IPS DF 6.9 (cell line): ENCODE results near the gene ADGRL3.
A peak's percentile ranks its signal among the peaks of the same experiment; 100 is the strongest.

Experiments
- DNase-seq: peaks from one replicate; pipeline ENCODE4 v3.0.0-alpha.2; 2013; ENCODE audit warnings: low read depth, low spot score
- H3K27ac ChIP-seq: one replicate; pipeline ENCODE4 v1.5.1; 2013; ENCODE audit warnings: low read length, control low read depth
- H3K27me3 ChIP-seq: 2 replicates; pipeline ENCODE4 v1.6.1; 2013; ENCODE audit warnings: mild to moderate bottlenecking, low read length; ENCODE audit not compliant: control insufficient read depth, insufficient read depth
- H3K36me3 ChIP-seq: 2 replicates; pipeline ENCODE4 v1.6.1; 2013; ENCODE audit warnings: low read length; ENCODE audit not compliant: control insufficient read depth, insufficient read depth
- H3K4me1 ChIP-seq: 2 replicates; pipeline ENCODE4 v1.6.1; 2013; ENCODE audit warnings: low read length; ENCODE audit not compliant: control insufficient read depth, insufficient read depth
- H3K4me3 ChIP-seq: 2 replicates; pipeline ENCODE4 v1.5.1; 2013; ENCODE audit warnings: mild to moderate bottlenecking, low read length
- H3K9me3 ChIP-seq: 2 replicates; pipeline ENCODE4 v1.6.1; 2013; ENCODE audit warnings: low read length, inconsistent platforms; ENCODE audit not compliant: control insufficient read depth, insufficient read depth
- WGBS: extraction: QIAGEN DNeasy Blood & Tissue Kit; methylation state at CpG from one replicate; pipeline ENCODE4 v1.1.7; 2013; ENCODE audit warnings: mixed read lengths, missing lambda C conversion rate; ENCODE audit not compliant: insufficient read length, insufficient coverage; 5-methylcytosine and 5-hydroxymethylcytosine counted together

Gene ADGRL3

DNA sequence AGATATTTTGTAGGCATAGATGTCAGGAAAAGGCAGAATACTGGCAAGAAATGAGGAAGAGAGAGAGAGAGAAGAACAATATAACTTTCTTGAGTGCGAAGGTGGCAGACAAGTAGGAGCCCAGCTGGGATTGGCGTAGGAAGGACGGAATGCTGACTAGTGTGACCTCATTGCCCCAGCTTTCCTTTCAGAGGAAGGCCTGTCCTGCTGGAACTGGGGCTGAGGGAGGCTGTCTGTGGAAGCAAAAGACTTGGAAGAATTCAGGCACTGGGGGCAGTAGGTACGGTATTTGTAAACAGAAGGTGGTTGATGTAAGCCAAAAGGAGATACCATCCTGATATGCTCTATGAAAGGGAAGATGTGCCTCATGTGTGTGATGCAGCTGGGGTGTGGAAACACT, 818.4 kb downstream of the ADGRL3 start:
- no peaks in the 10 kb centered on the region for H3K4me1 ChIP-seq
- no peaks in the 10 kb centered on the region for H3K27me3 ChIP-seq
- H3K9me3 ChIP-seq, result no peaks in the 10 kb centered on the region
- no peak overlapping the region for H3K27ac ChIP-seq
- H3K4me3 ChIP-seq, result no peak overlapping the region
- peak; percentile 4 for DNase-seq
- no CpG with 5 or more reads among the region's 4 CpGs for WGBS
- no peaks in the 10 kb centered on the region for H3K36me3 ChIP-seq

DNA sequence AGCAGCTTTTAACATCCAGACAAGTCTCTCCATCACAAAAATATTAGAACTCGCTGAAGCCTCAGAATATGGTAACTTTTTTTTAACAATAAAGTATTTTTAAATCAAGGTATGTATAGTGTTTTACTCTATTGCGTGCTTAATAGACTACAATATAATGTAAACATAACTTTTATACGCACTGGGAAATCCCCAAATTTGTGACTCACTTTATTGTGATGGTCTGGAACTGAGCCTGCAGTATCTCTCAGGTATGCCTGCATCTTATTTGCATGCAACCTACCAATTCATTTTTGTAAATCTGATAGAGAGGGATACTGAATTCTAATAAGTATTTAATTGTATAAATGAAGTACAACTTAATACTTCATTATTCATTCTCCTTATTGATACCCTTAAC, 823.5 kb downstream of the ADGRL3 start:
- Histone ChIP-seq H3K9me3 (no peaks in the 10 kb centered on the region), H3K36me3 (no peaks in the 10 kb centered on the region), H3K4me1 (no peaks in the 10 kb centered on the region), H3K4me3 (no peak overlapping the region), H3K27me3 (no peaks in the 10 kb centered on the region), H3K27ac (no peak overlapping the region)
- WGBS, result no CpG with 5 or more reads among the region's 3 CpGs
- no peak for DNase-seq

DNA sequence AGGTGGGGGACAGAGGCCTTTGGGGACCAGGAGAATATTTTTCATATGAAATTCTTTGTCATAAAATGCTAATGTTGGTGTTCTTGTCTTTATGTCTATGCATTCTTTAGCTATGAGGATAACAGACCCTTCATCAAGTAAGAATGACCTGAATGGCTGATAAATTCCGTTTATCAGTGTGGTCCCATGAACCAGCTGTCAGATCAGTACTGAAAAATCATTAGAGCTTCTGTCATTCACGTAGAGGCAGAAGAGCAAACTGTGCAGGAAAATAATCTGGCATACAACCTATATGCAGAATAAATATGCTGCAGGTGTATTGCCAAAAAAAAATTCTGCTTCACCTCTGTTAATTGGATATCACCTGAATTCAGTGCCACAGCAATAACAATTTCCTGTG, 828.6 kb downstream of the ADGRL3 start:
- Histone ChIP-seq H3K4me3 (no peak overlapping the region), H3K27me3 (no peaks in the 10 kb centered on the region), H3K4me1 (no peaks in the 10 kb centered on the region), H3K27ac (no peak overlapping the region), H3K36me3 (no peaks in the 10 kb centered on the region), H3K9me3 (no peaks in the 10 kb centered on the region)
- no CpG with 5 or more reads among the region's 2 CpGs for WGBS
- DNase-seq, result no peak

DNA sequence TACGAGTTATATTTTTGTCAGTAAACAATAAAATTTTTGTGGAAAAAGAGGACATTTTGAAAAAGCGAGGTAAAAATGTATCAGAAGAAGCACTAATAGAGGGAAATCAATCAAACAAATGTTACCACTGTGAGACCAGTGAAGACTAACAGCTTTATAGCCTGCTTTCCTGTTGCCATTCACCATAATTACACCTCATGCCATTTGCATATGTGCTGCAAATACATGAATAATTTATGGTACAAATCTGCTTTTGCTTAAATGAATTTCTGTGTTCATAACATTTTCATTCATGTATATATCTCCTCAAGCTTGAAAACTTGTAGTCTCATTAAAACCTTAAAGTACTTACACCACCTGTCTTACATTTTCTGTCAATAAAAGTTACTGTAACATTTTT, 830.8 kb downstream of the ADGRL3 start:
- no peaks in the 10 kb centered on the region for H3K27me3 ChIP-seq
- no peaks in the 10 kb centered on the region for H3K4me1 ChIP-seq
- H3K4me3 ChIP-seq, result no peak overlapping the region
- no peaks in the 10 kb centered on the region for H3K36me3 ChIP-seq
- WGBS, result no CpG with 5 or more reads among the region's 2 CpGs
- no peak for DNase-seq
- H3K9me3 ChIP-seq, result no peaks in the 10 kb centered on the region
- H3K27ac ChIP-seq, result no peak overlapping the region

DNA sequence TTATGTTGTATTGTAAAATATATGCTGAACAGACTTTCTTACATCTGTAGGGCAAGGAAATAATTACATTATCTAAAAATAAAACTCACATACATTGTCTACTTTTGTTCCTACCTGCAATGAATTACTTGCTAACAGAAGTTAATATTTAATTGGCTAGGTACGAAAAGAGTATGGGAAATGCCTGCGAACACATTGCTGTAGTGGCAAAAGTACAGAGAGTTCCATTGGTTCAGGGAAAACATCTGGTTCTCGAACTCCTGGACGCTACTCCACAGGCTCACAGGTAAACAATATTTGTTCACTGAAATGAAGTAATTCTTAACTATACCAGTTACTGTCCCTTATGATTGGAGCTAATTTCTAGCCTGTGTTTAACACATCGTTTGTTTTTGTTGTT, 837.4 kb downstream of the ADGRL3 start:
- Histone ChIP-seq H3K9me3 (no peaks in the 10 kb centered on the region), H3K27ac (no peak overlapping the region), H3K36me3 (no peaks in the 10 kb centered on the region), H3K4me3 (no peak overlapping the region), H3K27me3 (no peaks in the 10 kb centered on the region), H3K4me1 (no peaks in the 10 kb centered on the region)
- no peak for DNase-seq
- no CpG with 5 or more reads among the region's 5 CpGs for WGBS

DNA sequence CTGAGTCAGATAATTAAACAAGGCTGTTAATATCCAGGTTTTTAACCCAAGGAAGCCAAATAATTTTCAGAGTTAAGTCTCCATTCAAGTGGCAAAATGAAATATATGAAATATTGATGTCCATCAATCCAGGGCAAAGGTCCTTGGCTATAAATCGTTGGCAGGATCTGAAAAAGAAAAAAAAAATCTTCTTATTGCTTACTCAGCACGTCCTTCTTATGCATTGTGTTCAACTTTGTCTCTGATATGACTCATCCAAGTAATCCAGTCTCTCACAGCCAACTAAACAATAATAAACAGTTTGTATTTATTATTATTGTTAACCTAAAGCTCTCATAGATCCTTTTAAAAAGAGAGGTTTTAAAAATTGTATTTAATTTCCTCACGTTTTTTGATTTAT, 851.2 kb downstream of the ADGRL3 start:
- no peaks in the 10 kb centered on the region for H3K9me3 ChIP-seq
- no peaks in the 10 kb centered on the region for H3K4me1 ChIP-seq
- H3K4me3 ChIP-seq, result no peak overlapping the region
- H3K36me3 ChIP-seq, result no peaks in the 10 kb centered on the region
- DNase-seq, result no peak
- WGBS, result no CpG with 5 or more reads among the region's 3 CpGs
- H3K27ac ChIP-seq, result no peak overlapping the region
- H3K27me3 ChIP-seq, result no peaks in the 10 kb centered on the region

DNA sequence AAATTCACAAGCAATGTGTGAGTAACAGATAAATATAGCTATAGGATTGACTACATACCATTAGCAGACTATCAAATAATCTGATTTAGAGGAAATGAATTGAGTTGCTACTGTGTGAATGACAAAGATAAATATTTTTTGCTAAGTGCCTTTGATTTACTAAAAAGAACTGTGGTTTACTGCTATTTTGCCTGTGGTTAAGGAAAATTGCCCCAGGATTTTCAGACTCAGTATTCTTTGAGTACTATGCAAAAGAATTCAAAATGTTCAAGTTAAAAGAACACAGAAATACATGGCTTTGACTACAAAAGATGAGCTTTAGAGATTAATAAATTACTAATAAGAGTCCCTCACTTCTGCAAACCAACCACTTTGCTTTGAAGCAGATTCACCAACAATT, 853.8 kb downstream of the ADGRL3 start:
- Histone ChIP-seq H3K27ac (no peak overlapping the region), H3K4me3 (no peak overlapping the region), H3K4me1 (no peaks in the 10 kb centered on the region), H3K9me3 (no peaks in the 10 kb centered on the region), H3K36me3 (no peaks in the 10 kb centered on the region), H3K27me3 (no peaks in the 10 kb centered on the region)
- DNase-seq, result no peak

DNA sequence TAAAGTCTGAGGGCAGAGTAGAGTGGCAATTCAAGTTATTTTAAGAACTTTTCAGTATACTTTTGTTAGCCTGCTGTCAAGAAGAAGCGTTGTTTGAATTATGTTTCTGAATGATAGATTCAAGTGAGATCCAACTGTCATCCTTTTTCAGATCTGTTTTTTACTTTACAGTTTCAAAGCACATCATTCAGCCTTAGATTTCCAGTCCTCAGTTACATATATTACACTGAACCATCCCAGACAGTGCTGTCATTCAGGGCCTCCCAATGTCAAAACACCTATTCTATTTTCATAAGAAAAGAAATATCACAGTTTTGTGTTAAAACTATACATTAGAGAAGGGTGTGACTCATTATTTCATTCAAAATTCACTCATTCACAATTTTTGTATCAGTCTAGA, 856.9 kb downstream of the ADGRL3 start:
- no peaks in the 10 kb centered on the region for H3K4me1 ChIP-seq

DNA sequence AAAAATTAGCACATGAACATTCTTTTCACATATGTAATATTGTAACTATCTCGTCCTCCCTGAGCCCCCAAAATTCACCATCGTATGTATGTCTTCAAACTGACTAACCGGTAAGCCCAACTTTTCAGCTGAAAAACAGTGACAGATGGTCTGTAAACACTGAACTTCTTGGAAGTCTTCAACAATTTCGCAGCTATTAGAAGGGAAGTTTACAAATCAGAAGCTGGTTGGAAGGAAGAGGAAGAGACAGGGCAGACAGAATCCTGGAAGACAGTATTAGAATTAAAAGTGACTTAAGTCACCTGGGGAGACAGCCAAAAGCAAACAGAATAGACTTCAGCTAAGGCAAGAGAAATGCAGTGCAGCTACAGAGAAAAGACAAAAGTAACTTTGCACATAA, 858.4 kb downstream of the ADGRL3 start:
- DNase-seq, result no peak
- Histone ChIP-seq H3K36me3 (no peaks in the 10 kb centered on the region), H3K4me3 (no peak overlapping the region), H3K4me1 (no peaks in the 10 kb centered on the region), H3K9me3 (no peaks in the 10 kb centered on the region), H3K27ac (no peak overlapping the region), H3K27me3 (no peaks in the 10 kb centered on the region)
- no CpG with 5 or more reads among the region's 4 CpGs for WGBS

More for the DNA sequence above, 856.9 kb downstream of the ADGRL3 start:
- no CpG with 5 or more reads among the region's 1 CpG for WGBS
- H3K36me3 ChIP-seq, result no peaks in the 10 kb centered on the region
- no peak for DNase-seq
- H3K9me3 ChIP-seq, result no peaks in the 10 kb centered on the region
- H3K4me3 ChIP-seq, result no peak overlapping the region
- H3K27ac ChIP-seq, result no peak overlapping the region
- no peaks in the 10 kb centered on the region for H3K27me3 ChIP-seq

DNA sequence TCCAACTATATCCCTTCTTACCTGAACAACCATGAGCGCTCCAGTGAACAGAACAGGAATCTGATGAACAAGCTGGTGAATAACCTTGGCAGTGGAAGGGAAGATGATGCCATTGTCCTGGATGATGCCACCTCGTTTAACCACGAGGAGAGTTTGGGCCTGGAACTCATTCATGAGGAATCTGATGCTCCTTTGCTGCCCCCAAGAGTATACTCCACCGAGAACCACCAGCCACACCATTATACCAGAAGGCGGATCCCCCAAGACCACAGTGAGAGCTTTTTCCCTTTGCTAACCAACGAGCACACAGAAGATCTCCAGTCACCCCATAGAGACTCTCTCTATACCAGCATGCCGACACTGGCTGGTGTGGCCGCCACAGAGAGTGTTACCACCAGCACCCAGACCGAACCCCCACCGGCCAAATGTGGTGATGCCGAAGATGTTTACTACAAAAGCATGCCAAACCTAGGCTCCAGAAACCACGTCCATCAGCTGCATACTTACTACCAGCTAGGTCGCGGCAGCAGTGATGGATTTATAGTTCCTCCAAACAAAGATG, 870.2 kb downstream of the ADGRL3 start:
- no CpG with 5 or more reads among the region's 14 CpGs for WGBS
- DNase-seq, result peak; percentile 13
- Histone ChIP-seq H3K27ac (no peak overlapping the region), H3K4me1 (peaks cover 2% of the 10 kb centered on the region; the same call in 1 of the 2 replicates), H3K36me3 (no peaks in the 10 kb centered on the region), H3K27me3 (no peaks in the 10 kb centered on the region), H3K9me3 (no peaks in the 10 kb centered on the region), H3K4me3 (no peak overlapping the region)

DNA sequence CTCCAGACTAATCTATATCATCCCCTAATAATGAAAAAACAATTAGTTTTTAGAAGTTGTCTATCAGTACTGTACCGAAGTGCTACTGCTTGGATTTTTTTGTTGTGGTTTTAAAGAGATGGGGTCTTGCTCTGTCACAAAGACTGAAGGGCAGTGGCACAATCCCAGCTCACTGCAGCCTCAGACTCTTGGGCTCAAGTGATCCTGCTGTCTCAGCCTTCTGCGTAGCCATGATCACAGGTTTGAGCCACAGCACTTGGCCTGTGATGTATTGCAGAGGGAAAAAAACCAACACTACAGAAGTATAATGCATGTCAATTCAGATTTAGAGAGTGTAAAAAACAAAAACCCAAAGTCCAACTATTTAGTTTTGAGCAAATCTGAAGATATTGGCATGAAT, 875.0 kb downstream of the ADGRL3 start:
- H3K27ac ChIP-seq, result no peak overlapping the region
- H3K4me1 ChIP-seq, result peaks cover 2% of the 10 kb centered on the region; the same call in 1 of the 2 replicates
- no CpG with 5 or more reads among the region's 2 CpGs for WGBS
- no peaks in the 10 kb centered on the region for H3K36me3 ChIP-seq
- H3K27me3 ChIP-seq, result no peaks in the 10 kb centered on the region
- H3K4me3 ChIP-seq, result no peak overlapping the region
- no peaks in the 10 kb centered on the region for H3K9me3 ChIP-seq
- no peak for DNase-seq
